Spleen (tissue), 11 donors: ENCODE data around the gene HERPUD1. TPM values are rescaled to one million over a fixed set of nuclear protein-coding genes. Genes with fewer than 3 reads are reported as not detected.

Experiments
- DNase-seq: peaks from one replicate; pipeline ENCODE4 v3.0.0-alpha.2; 2020
- H3K27ac ChIP-seq, 8 donors: fragments of 200-600 bp; sonication (generic) in 7 of 8; 1 replicate in 4 of 8; 2 replicates in 4 of 8; pipeline versions ENCODE4 v1.5.0 to v1.8.0; 2016 to 2021; ENCODE audit warnings: inconsistent platforms in 4 of 8, mild to moderate bottlenecking in 4 of 8, moderate library complexity in 1 of 8
- H3K27me3 ChIP-seq, 7 donors: fragments of 200-600 bp; sonication (generic) in 6 of 7; replicated peaks in 1 of 7; 1 replicate in 4 of 7; 2 replicates in 3 of 7; pipeline versions ENCODE4 v1.5.0 to v1.8.0; 2016 to 2021; ENCODE audit warnings: inconsistent platforms in 3 of 7, mild to moderate bottlenecking in 1 of 7
- H3K36me3 ChIP-seq, 6 donors: fragments of 200-600 bp; sonication (generic) in 5 of 6; 1 replicate in 4 of 6; 2 replicates in 2 of 6; pipeline versions ENCODE4 v1.5.0 to v1.8.0; 2016 to 2021; ENCODE audit warnings: inconsistent platforms in 2 of 6
- H3K4me1 ChIP-seq, 6 donors: fragments of 200-600 bp; sonication (generic) in 5 of 6; 1 replicate in 3 of 6; 2 replicates in 3 of 6; pipeline versions ENCODE4 v1.5.0 to v1.8.0; 2016 to 2021; ENCODE audit warnings: inconsistent platforms in 3 of 6
- H3K4me3 ChIP-seq, 8 donors: fragments of 200-600 bp; sonication (generic) in 7 of 8; 1 replicate in 4 of 8; 2 replicates in 4 of 8; pipeline versions ENCODE4 v1.5.0 to v1.8.0; 2016 to 2021; ENCODE audit warnings: inconsistent platforms in 4 of 8, mild to moderate bottlenecking in 4 of 8, moderate library complexity in 2 of 8
- H3K9me3 ChIP-seq, 8 donors: fragments of 200-600 bp; sonication (generic) in 7 of 8; 1 replicate in 4 of 8; 2 replicates in 4 of 8; pipeline versions ENCODE4 v1.5.0 to v1.8.0; 2016 to 2021; ENCODE audit warnings: inconsistent platforms in 4 of 8
- CTCF ChIP-seq, 11 experiments: fragments of 200-600 bp in 7 of 11; fragments of 450-650 bp in 4 of 11; sonication (generic) in 4 of 11; IDR thresholded peaks in 8 of 11; conservative IDR thresholded peaks in 3 of 11; 1 replicate in 7 of 11; 2 replicates in 4 of 11; pipeline versions ENCODE4 v1.4.0 to v1.8.0; 2016 to 2021; ENCODE audit warnings: antibody characterized with exemption in 11 of 11, inconsistent platforms in 4 of 11, mild to moderate bottlenecking in 1 of 11
- POLR2A ChIP-seq, 3 donors: fragments of 450-650 bp; IDR thresholded peaks; one replicate each; pipeline ENCODE4 v1.5.1; 2017; ENCODE audit warnings: antibody characterized with exemption in 3 of 3, mild to moderate bottlenecking in 1 of 3
- POLR2AphosphoS5 ChIP-seq, 3 donors: sonication (generic); formaldehyde crosslinking; IDR thresholded peaks; one replicate each; pipeline ENCODE4 v1.5.1; 2017; ENCODE audit warnings: antibody characterized with exemption in 3 of 3
- WGBS, 5 donors: extraction: QIAGEN DNeasy Blood & Tissue Kit in 3 of 5; methylation state at CpG; one replicate each; pipeline versions ENCODE4 v1.1.5 to v1.1.7; 2013 to 2018; 5-methylcytosine and 5-hydroxymethylcytosine counted together
- intact Hi-C: fragments of 100-400 bp; cut with DNase I; formaldehyde crosslinking; loops from one replicate; pipeline ENCODE4 v1.15.0; 2023; ENCODE audit warnings: low total_unique reads
- polyA plus RNA-seq, 3 donors: library from polyadenylated mRNA; stranded (reverse); fragments of 200-250 nt; gene quantifications; one replicate each; pipeline ENCODE4 v1.2.1, GENCODE V29; 2013
- total RNA-seq, 7 donors: library from RNA; depleted of rRNA in 3 of 7; stranded (reverse); fragments of >200 nt in 3 of 7; fragmentation: NEBNext Ultra II Directional in 4 of 7; extraction: Animal tissue kit (Norgen Biotek cat#: 25700) in 4 of 7; gene quantifications; one replicate each; pipeline versions ENCODE4 v1.1.0 to v1.2.1, GENCODE V29; 2016 to 2021
- donor health status: healthy with polysubstance abuse.
- donor health status: DM: no; HTN: no; CAD: no; lungs with moderate emphysema.
- donor health status: DM: no; HTN: no; CAD: no.
- donor health status: Bipolar disorder and iron deficiency.
- donor health status: healthy.
- donor health status: DM: no; HTN: no; CAD: no.
- donor health status: DM: yes; HTN: yes; CAD: no.

The HERPUD1 gene
- total and polyA plus RNA-seq, 10 donors = 84.1 to 370 (median 193) TPM

GRCh38 chr16:56975714-56976113 is 43.8 kb downstream of the HERPUD1 start:
- no peak for TF ChIP-seq CTCF (IDR thresholded peaks at IDR 0.05 in 8 of 11, conservative IDR thresholded peaks at IDR 0.05 in 3 of 11)
- TF ChIP-seq POLR2AphosphoS5 (IDR thresholded peaks at IDR 0.05) = peak in 1 of 3 donors; percentile 37
- TF ChIP-seq POLR2A (IDR thresholded peaks at IDR 0.05) = no peak
- peak; percentile 68 for DNase-seq
- Histone ChIP-seq H3K4me1 (peaks cover 4 to 93% (median 62%) of the 10 kb centered on the region in 6 donors), H3K27ac (no peak overlapping the region), H3K9me3 (no peaks in the 10 kb centered on the region), H3K27me3 (no peaks in the 10 kb centered on the region), H3K4me3 (no peak overlapping the region), H3K36me3 (peaks cover 0 to 8% (median 0%) of the 10 kb centered on the region in 6 donors)
- 67 to 80% (median 71%) methylated on average over 10 of the region's 10 CpGs for WGBS, 5 donors
- intact Hi-C loops = no loop called here

- Histone ChIP-seq H3K27ac (no peak overlapping the region), H3K9me3 (no peaks in the 10 kb centered on the region), H3K36me3 (peaks cover 0 to 16% (median 4%) of the 10 kb centered on the region in 6 donors), H3K27me3 (no peaks in the 10 kb centered on the region), H3K4me1 (peaks cover 8 to 93% (median 62%) of the 10 kb centered on the region in 6 donors), H3K4me3 (no peak overlapping the region)
- DNase-seq = peak; percentile 37
- intact Hi-C loops = no loop called here
- no peak for TF ChIP-seq POLR2AphosphoS5 (IDR thresholded peaks at IDR 0.05)
- TF ChIP-seq POLR2A (IDR thresholded peaks at IDR 0.05) = no peak
- TF ChIP-seq CTCF (IDR thresholded peaks at IDR 0.05 in 8 of 11, conservative IDR thresholded peaks at IDR 0.05 in 3 of 11) = no peak
- 75 to 94% (median 82%) methylated on average over 6 of the region's 6 CpGs for WGBS, 5 donors
These were observed 45.3 kb downstream of the HERPUD1 start for GRCh38 chr16:56977216-56977615.

- Histone ChIP-seq H3K36me3 (peaks cover 0 to 23% (median 4%) of the 10 kb centered on the region in 6 donors), H3K9me3 (no peaks in the 10 kb centered on the region), H3K4me3 (no peak overlapping the region), H3K27ac (peak overlapping the region in 1 of 8 donors; percentile 16), H3K4me1 (peaks cover 8 to 93% (median 56%) of the 10 kb centered on the region in 6 donors), H3K27me3 (no peaks in the 10 kb centered on the region)
- TF ChIP-seq POLR2A (IDR thresholded peaks at IDR 0.05) (no peak), POLR2AphosphoS5 (IDR thresholded peaks at IDR 0.05) (peak in 1 of 3 donors; percentile 17), CTCF (IDR thresholded peaks at IDR 0.05 in 8 of 11, conservative IDR thresholded peaks at IDR 0.05 in 3 of 11) (no peak)
- 64 to 86% (median 79%) methylated on average over 11 of the region's 11 CpGs for WGBS, 5 donors
- DNase-seq = no peak
- intact Hi-C loops = no loop called here
These were observed 46.0 kb downstream of the HERPUD1 start for GRCh38 chr16:56977823-56978430.

GRCh38 chr16:56980201-56980535 is 48.2 kb downstream of the HERPUD1 start:
- peaks cover 5 to 93% (median 50%) of the 10 kb centered on the region in 6 donors for H3K4me1 ChIP-seq
- DNase-seq = peak; percentile 20
- intact Hi-C loops = no loop called here
- peaks cover 0 to 37% (median 4%) of the 10 kb centered on the region in 6 donors for H3K36me3 ChIP-seq
- TF ChIP-seq CTCF (IDR thresholded peaks at IDR 0.05 in 8 of 11, conservative IDR thresholded peaks at IDR 0.05 in 3 of 11) = no peak
- no peak for TF ChIP-seq POLR2AphosphoS5 (IDR thresholded peaks at IDR 0.05)
- TF ChIP-seq POLR2A (IDR thresholded peaks at IDR 0.05) = no peak
- H3K27me3 ChIP-seq = no peaks in the 10 kb centered on the region
- 83 to 89% (median 89%) methylated on average over 4 of the region's 4 CpGs for WGBS, 5 donors
- H3K27ac ChIP-seq = peak overlapping the region in 3 of 8 donors; percentile 42 to 64 (median 47)
- no peaks in the 10 kb centered on the region for H3K9me3 ChIP-seq
- H3K4me3 ChIP-seq = no peak overlapping the region
